Superior temporal gyrus (tissue), 1 donor: Measurements from ENCODE around the gene STRADA.
A peak's percentile ranks its signal among the peaks of the same experiment; 100 is the strongest.
"Not testable (repeated sequence)": the region's sequence is repeated elsewhere in the genome, so short reads cannot be mapped to it uniquely, and the experiment has no call there.

Experiments
- DNase-seq: peaks from one replicate; pipeline ENCODE4 v3.0.0-alpha.2; 2016; ENCODE audit errors: extremely low spot score

STRADA gene

GRCh38 chr17:63758428-63758827 is 16.8 kb upstream of the STRADA start:
- DNase-seq: no peak

- DNase-seq: no peak
Measured at GRCh38 chr17:63754046-63754445, 12.4 kb upstream of the STRADA start.

GRCh38 chr17:63753215-63753614 is 11.6 kb upstream of the STRADA start:
- DNase-seq: no peak

GRCh38 chr17:63752707-63753106 is 11.1 kb upstream of the STRADA start:
- DNase-seq: no peak

- no peak for DNase-seq
Measured at GRCh38 chr17:63751806-63752205, 10.2 kb upstream of the STRADA start.

- DNase-seq: no peak
Measured at GRCh38 chr17:63741143-63741407, 524 bp downstream of the STRADA start.

- peak; percentile 39 for DNase-seq
Measured at GRCh38 chr17:63740464-63741142, 996 bp downstream of the STRADA start.

GRCh38 chr17:63735691-63736090 is 5.9 kb downstream of the STRADA start:
- no peak for DNase-seq

- no peak for DNase-seq
Measured at GRCh38 chr17:63722403-63722802, 19.2 kb downstream of the STRADA start.

GRCh38 chr17:63720194-63720593 is 21.4 kb downstream of the STRADA start:
- not testable (repeated sequence) for DNase-seq

GRCh38 chr17:63718988-63719387 is 22.6 kb downstream of the STRADA start:
- no peak for DNase-seq

GRCh38 chr17:63716426-63716825 is 25.2 kb downstream of the STRADA start:
- DNase-seq: no peak

- no peak for DNase-seq
Measured at GRCh38 chr17:63714550-63715277, 26.9 kb downstream of the STRADA start.

GRCh38 chr17:63709110-63709509 is 32.5 kb downstream of the STRADA start:
- DNase-seq: no peak

- no peak for DNase-seq
Measured at GRCh38 chr17:63707151-63707550, 34.4 kb downstream of the STRADA start.

GRCh38 chr17:63706336-63707082 is 35.1 kb downstream of the STRADA start:
- DNase-seq: no peak

GRCh38 chr17:63705657-63706056 is 35.9 kb downstream of the STRADA start:
- DNase-seq: no peak

GRCh38 chr17:63704836-63705235 is 36.8 kb downstream of the STRADA start:
- no peak for DNase-seq

GRCh38 chr17:63704259-63704576 is 37.4 kb downstream of the STRADA start:
- DNase-seq: no peak

- DNase-seq: no peak
Measured at GRCh38 chr17:63703556-63704258, 37.9 kb downstream of the STRADA start.

- DNase-seq: no peak
Measured at GRCh38 chr17:63703029-63703428, 38.6 kb downstream of the STRADA start.

GRCh38 chr17:63702721-63703015 is 38.9 kb downstream of the STRADA start:
- DNase-seq: no peak
